H1 (cell line): Measurements from ENCODE around the gene SYMPK. TPM values are rescaled to one million over a fixed set of nuclear protein-coding genes. Genes with fewer than 3 reads are reported as not detected.

Experiments
- CTCF ChIA-PET: fragments of 300-600 bp; sonication (Branson Sonifier 250); formaldehyde crosslinking; loops from one replicate; lab custom pipeline; 2021; ENCODE audit not compliant: partially characterized antibody; lab: Charles Lee
- POLR2A ChIA-PET: fragments of 300-600 bp; sonication (Branson Sonifier 250); formaldehyde crosslinking; loops from one replicate; lab custom pipeline; 2021; ENCODE audit warnings: inconsistent platforms; ENCODE audit not compliant: partially characterized antibody; lab: Charles Lee
- DNase-seq, 2 experiments: peaks; one replicate each; pipeline versions ENCODE4 v3.0.0 to v3.0.0-alpha.2; 2010 to 2022; ENCODE audit warnings: low spot score in 2 of 2, low read depth in 1 of 2, mixed read lengths in 1 of 2
- FAIRE-seq: peaks from 2 replicates; lab custom pipeline; 2011; peaks lifted over from hg19 to GRCh38; lab: Jason Lieb, UNC
- H2AFZ ChIP-seq: 2 replicates; pipeline ENCODE4 v1.8.1; 2012; ENCODE audit warnings: low read length, inconsistent platforms
- H2AK5ac ChIP-seq: 2 replicates; pipeline ENCODE4 v1.6.1; 2013; ENCODE audit warnings: low read depth, low read length
- H2BK120ac ChIP-seq: replicated peaks from 2 replicates; pipeline ENCODE3; 2013; ENCODE audit warnings: low read depth, low read length, inconsistent platforms
- H2BK12ac ChIP-seq: 2 replicates; pipeline ENCODE4 v1.6.1; 2013; ENCODE audit warnings: low read depth, low read length
- H2BK15ac ChIP-seq: 2 replicates; pipeline ENCODE4 v1.6.1; 2013; ENCODE audit warnings: low read length
- H2BK20ac ChIP-seq: 2 replicates; pipeline ENCODE4 v1.6.1; 2013; ENCODE audit warnings: low read length
- H2BK5ac ChIP-seq: 2 replicates; pipeline ENCODE4 v1.6.1; 2013; ENCODE audit warnings: low read depth, low read length
- H3K14ac ChIP-seq: 2 replicates; pipeline ENCODE4 v1.6.1; 2013; ENCODE audit warnings: inconsistent platforms; ENCODE audit not compliant: insufficient read length
- H3K18ac ChIP-seq: 2 replicates; pipeline ENCODE4 v1.6.1; 2013; ENCODE audit warnings: low read length; ENCODE audit errors: extremely low read depth
- H3K23ac ChIP-seq: 2 replicates; pipeline ENCODE4 v1.6.1; 2013; ENCODE audit warnings: inconsistent platforms; ENCODE audit not compliant: insufficient read length
- H3K23me2 ChIP-seq: 2 replicates; pipeline ENCODE4 v1.6.1; 2013; ENCODE audit warnings: low read depth, low read length
- H3K27ac ChIP-seq: 2 replicates; pipeline ENCODE4 v1.6.1; 2011; ENCODE audit warnings: low read depth, low read length, inconsistent platforms
- H3K27me3 ChIP-seq, 4 experiments: replicated peaks in 1 of 4; 1 replicate in 1 of 4; 2 replicates in 3 of 4; pipeline versions ENCODE4 v1.6.1 to v1.8.1; 2011 to 2013; ENCODE audit warnings: low read length in 3 of 4, mild to moderate bottlenecking in 3 of 4, inconsistent platforms in 2 of 4, mixed read lengths in 2 of 4, moderate library complexity in 1 of 4; ENCODE audit not compliant: control insufficient read depth in 3 of 4, insufficient read depth in 3 of 4; ENCODE audit errors: extremely low read depth in 1 of 4
- H3K36me3 ChIP-seq, 4 experiments: 2 replicates each; pipeline versions ENCODE4 v1.6.1 to v1.8.1; 2011 to 2013; ENCODE audit warnings: mild to moderate bottlenecking in 4 of 4, low read length in 3 of 4, moderate library complexity in 2 of 4, control low read depth in 1 of 4, inconsistent platforms in 1 of 4; ENCODE audit not compliant: insufficient read depth in 4 of 4, control insufficient read depth in 2 of 4
- H3K4ac ChIP-seq: replicated peaks from 2 replicates; pipeline ENCODE3; 2013; ENCODE audit warnings: low read length, low read depth, mixed read lengths, inconsistent platforms; ENCODE audit not compliant: insufficient read length
- H3K4me1 ChIP-seq, 4 experiments: replicated peaks in 1 of 4; 1 replicate in 1 of 4; 2 replicates in 3 of 4; pipeline versions ENCODE4 v1.6.1 to v1.8.1; 2011 to 2013; ENCODE audit warnings: low read length in 3 of 4, inconsistent platforms in 2 of 4, mixed read lengths in 1 of 4; ENCODE audit not compliant: insufficient read depth in 4 of 4, control insufficient read depth in 3 of 4
- H3K4me2 ChIP-seq, 2 experiments: 2 replicates each; pipeline versions ENCODE4 v1.6.1 to v1.8.1; 2011 to 2013; ENCODE audit warnings: low read depth in 2 of 2, low read length in 2 of 2, control low read depth in 1 of 2, inconsistent platforms in 1 of 2, mild to moderate bottlenecking in 1 of 2; ENCODE audit not compliant: insufficient read depth in 1 of 2
- H3K4me3 ChIP-seq, 4 experiments: fragments of 200-600, 300-600 bp in 1 of 4; sonication (generic), shearing (Covaris generic), sonication (Bioruptor Twin) in 1 of 4; 2 replicates each; pipeline versions ENCODE4 v1.5.1 to v1.8.1; 2011 to 2016; ENCODE audit warnings: low read length in 4 of 4, low read depth in 3 of 4, control low read depth in 2 of 4, inconsistent platforms in 2 of 4, mild to moderate bottlenecking in 2 of 4, mixed read lengths in 1 of 4, moderate library complexity in 1 of 4; ENCODE audit not compliant: insufficient read depth in 2 of 4; ENCODE audit errors: extremely low read depth in 1 of 4
- H3K56ac ChIP-seq: replicated peaks from 2 replicates; pipeline ENCODE3; 2013; ENCODE audit warnings: low read depth, mild to moderate bottlenecking, mixed read lengths, low read length, inconsistent platforms; ENCODE audit not compliant: insufficient read length
- H3K79me1 ChIP-seq: 2 replicates; pipeline ENCODE4 v1.6.1; 2013; ENCODE audit warnings: low read depth, low read length, control low read depth
- H3K79me2 ChIP-seq, 2 experiments: 2 replicates each; pipeline versions ENCODE4 v1.6.1 to v1.8.1; 2012 to 2013; ENCODE audit warnings: low read length in 2 of 2, mild to moderate bottlenecking in 2 of 2, inconsistent platforms in 1 of 2; ENCODE audit not compliant: insufficient read depth in 2 of 2, control insufficient read depth in 1 of 2
- H3K9ac ChIP-seq, 4 experiments: replicated peaks in 1 of 4; 1 replicate in 1 of 4; 2 replicates in 3 of 4; pipeline versions ENCODE4 v1.6.1 to v1.8.1; 2011 to 2013; ENCODE audit warnings: low read depth in 3 of 4, low read length in 3 of 4, control low read depth in 2 of 4, mild to moderate bottlenecking in 2 of 4, moderate library complexity in 2 of 4, inconsistent platforms in 1 of 4; ENCODE audit errors: extremely low read depth in 1 of 4
- H3K9me3 ChIP-seq, 2 experiments: 2 replicates each; pipeline versions ENCODE4 v1.6.1 to v1.8.1; 2012 to 2013; ENCODE audit warnings: mild to moderate bottlenecking in 2 of 2, moderate library complexity in 2 of 2, control low read depth in 1 of 2, inconsistent platforms in 1 of 2, low read depth in 1 of 2, low read length in 1 of 2, mixed read lengths in 1 of 2; ENCODE audit not compliant: insufficient read depth in 2 of 2
- H4K20me1 ChIP-seq, 2 experiments: replicated peaks in 1 of 2; 2 replicates each; pipeline versions ENCODE3 to v1.8.1; 2011 to 2013; ENCODE audit warnings: inconsistent platforms in 2 of 2, low read length in 2 of 2, mild to moderate bottlenecking in 1 of 2; ENCODE audit not compliant: insufficient read depth in 2 of 2, control insufficient read depth in 1 of 2
- H4K5ac ChIP-seq: 2 replicates; pipeline ENCODE4 v1.6.1; 2013; ENCODE audit warnings: low read length, low read depth, mixed read lengths, inconsistent platforms; ENCODE audit not compliant: insufficient read length
- H4K8ac ChIP-seq: 2 replicates; pipeline ENCODE4 v1.8.0; 2013; ENCODE audit warnings: mild to moderate bottlenecking, moderate library complexity, low read length, inconsistent platforms; ENCODE audit not compliant: insufficient read depth; ENCODE audit errors: extremely low read depth
- H4K91ac ChIP-seq: replicated peaks from 2 replicates; pipeline ENCODE3; 2013; ENCODE audit warnings: low read length, mixed read lengths, inconsistent platforms; ENCODE audit not compliant: insufficient read length
- WGBS, 2 experiments: shearing (Covaris generic) in 1 of 2; methylation state at CpG; one replicate each; pipeline versions ENCODE4 v1.1.6 to v1.1.7; 2013 to 2015; ENCODE audit warnings: low lambda C conversion rate in 2 of 2, mixed read lengths in 2 of 2, inconsistent platforms in 1 of 2, low coverage in 1 of 2, missing lambda C conversion rate in 1 of 2; ENCODE audit not compliant: insufficient replicate concordance in 2 of 2, insufficient coverage in 1 of 2, insufficient read length in 1 of 2; ENCODE audit errors: extremely low coverage in 1 of 2, missing lambda C conversion rate in 1 of 2; 5-methylcytosine and 5-hydroxymethylcytosine counted together
- polyA plus RNA-seq, 7 experiments: library from polyadenylated mRNA; depleted of rRNA in 3 of 7; stranded (reverse) in 5 of 7; unstranded in 2 of 7; fragments of >200 nt in 5 of 7; fragments of 200-250 nt in 2 of 7; gene quantifications; 1 replicate in 5 of 7; 2 replicates in 1 of 7; 4 replicates in 1 of 7; pipeline versions ENCODE4 v1.2.1 to v1.2.3, GENCODE V29; 2011 to 2013; ENCODE audit warnings: missing spikeins in 2 of 7, mixed read lengths in 2 of 7
- total RNA-seq: library from RNA; stranded (reverse); fragmentation: NEBNext Ultra II Directional; extraction: Animal tissue kit (Norgen Biotek cat#: 25700); gene quantifications from 2 replicates; pipeline ENCODE4 v1.2.1, GENCODE V29; 2021
- TF ChIP-seq, protein P1 (sequence below): IDR thresholded peaks from 2 replicates; pipeline ENCODE4 v1.6.1; 2011; ENCODE audit warnings: low read depth, mild to moderate bottlenecking, low read length; ENCODE audit not compliant: insufficient read depth

The SYMPK gene
- total and polyA plus RNA-seq, 2 of the 8 experiments (the other 6 are each of a cell fraction or from before 2014, with no cell fraction given): 93.6 to 99.5 TPM

DNA sequence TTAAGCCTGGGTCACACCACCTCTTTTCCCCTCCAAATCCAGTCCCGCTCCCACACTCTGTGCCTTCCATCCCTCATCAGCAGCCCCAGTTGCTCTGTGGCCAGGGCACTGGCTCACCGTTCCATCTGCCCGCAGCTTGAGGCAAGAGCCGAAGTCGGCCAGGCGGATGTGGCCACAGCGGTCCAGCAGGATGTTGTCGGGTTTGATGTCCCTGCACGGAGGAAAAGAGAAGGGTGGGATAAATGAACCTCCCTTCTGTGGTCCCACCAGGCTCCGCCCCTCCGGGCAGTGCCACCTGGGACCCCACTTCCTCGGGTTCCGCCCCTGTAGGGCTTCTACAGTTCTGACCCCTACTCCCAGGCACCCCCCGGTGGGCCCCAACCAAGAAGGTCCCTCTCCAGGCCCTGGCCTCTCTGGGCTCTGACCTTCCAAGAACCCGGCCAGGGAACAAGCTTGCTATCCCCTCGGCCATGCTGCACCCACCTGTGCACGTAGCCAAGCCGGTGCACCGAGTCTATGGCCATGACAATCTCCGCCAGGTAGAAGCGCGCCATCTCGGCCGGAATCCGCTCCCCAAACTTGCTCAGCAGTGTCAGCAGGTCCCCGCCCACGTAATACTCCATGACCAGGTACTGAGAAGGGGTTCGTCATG, 84.8 kb downstream of the SYMPK start:
- Histone ChIP-seq H3K36me3 (peaks cover 3 to 10% (median 7%) of the 10 kb centered on the region in 4 experiments; a peak in 5 of 8 replicates), H3K9ac (no peak overlapping the region), H3K9me3 (no peaks in the 10 kb centered on the region), H3K23ac (no peak overlapping the region), H3K27me3 (peaks cover 0 to 6% (median 0%) of the 10 kb centered on the region in 4 experiments; a peak in 1 of 7 replicates), H3K4me1 (peaks cover 3 to 26% (median 15%) of the 10 kb centered on the region in 4 experiments), H2BK5ac (no peak overlapping the region), H2BK12ac (no peak overlapping the region), H2BK20ac (no peak overlapping the region), H3K4me3 (no peak overlapping the region), H4K91ac (no peak overlapping the region), H3K4ac (no peak overlapping the region), H2AFZ (no peak overlapping the region), H3K27ac (no peak overlapping the region), H2BK15ac (no peak overlapping the region), H3K18ac (no peak overlapping the region), H2BK120ac (no peak overlapping the region), H4K5ac (no peak overlapping the region), H3K79me2 (no peaks in the 10 kb centered on the region), H4K8ac (no peak overlapping the region; the same call in 1 of the 2 replicates), H3K14ac (no peak overlapping the region), H3K56ac (no peak overlapping the region), H3K23me2 (peaks cover 4% of the 10 kb centered on the region; the same call in 1 of the 2 replicates), H2AK5ac (no peak overlapping the region), H4K20me1 (peaks cover 4 to 15% of the 10 kb centered on the region in 2 experiments), H3K4me2 (no peak overlapping the region; a peak in 1 of 4 replicates), H3K79me1 (no peaks in the 10 kb centered on the region)
- ChIA-PET CTCF (interaction anchor here (1.7 kb wide), 1 partner anchor 37 kb away, joined by 5 read pairs; the partner anchor contains the start of gene RSPH6A), POLR2A (interaction anchor here (0.7 to 9.5 kb wide), 3 partner anchors 7 to 61 kb away, joined by 3 to 133 read pairs (median 5); partner anchors contain the start of gene SIX5)
- DNase-seq: no peak
- no peak for FAIRE-seq
- TF ChIP-seq, protein P1, sequence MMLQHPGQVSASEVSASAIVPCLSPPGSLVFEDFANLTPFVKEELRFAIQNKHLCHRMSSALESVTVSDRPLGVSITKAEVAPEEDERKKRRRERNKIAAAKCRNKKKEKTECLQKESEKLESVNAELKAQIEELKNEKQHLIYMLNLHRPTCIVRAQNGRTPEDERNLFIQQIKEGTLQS: no peak
- 93% methylated on average over 28 of the region's 28 CpGs; no CpG with 5 or more reads in 1 of the 2 experiments for WGBS, 2 experiments
